GM12878 (cell line): ENCODE results near the gene PIK3C3. TPM values are rescaled to one million over a fixed set of nuclear protein-coding genes. Genes with fewer than 3 reads are reported as not detected.

Source experiments
- ATAC-seq: fragments of 200-7000 bp; cut with Tn5 transposase; 3 replicates; pipeline ENCODE4 v1.9.1; 2020; ENCODE audit warnings: mild to moderate bottlenecking, moderate library complexity
- BruUV-seq: library from RNA; stranded (reverse); fragments of 400-500 nt; replicated peaks from 2 replicates; lab custom pipeline; 2021; lab: Mats Ljungman, UMichigan
- CTCF ChIA-PET: fragments of 300-600 bp; sonication (Branson Sonifier 250); formaldehyde crosslinking; extraction: SDS; loops from one replicate; lab custom pipeline; 2021; ENCODE audit warnings: inconsistent platforms; lab: Yijun Ruan, JAX
- POLR2A ChIA-PET: fragments of 350-600 bp; formaldehyde crosslinking; extraction: SDS; loops from one replicate; lab custom pipeline; 2021; ENCODE audit warnings: inconsistent platforms; lab: Charles Lee
- RAD21 ChIA-PET: fragments of 300-600 bp; sonication (Branson Sonifier 250); formaldehyde crosslinking; loops from one replicate; lab custom pipeline; 2023; ENCODE audit warnings: antibody characterized with exemption; ENCODE audit not compliant: unreplicated experiment; lab: Charles Lee
- SMC1A ChIA-PET: fragments of 300-600 bp; sonication (Branson Sonifier 250); formaldehyde crosslinking; loops from one replicate; lab custom pipeline; 2023; ENCODE audit not compliant: unreplicated experiment, uncharacterized antibody; lab: Charles Lee
- DNase-seq: peaks from one replicate; pipeline ENCODE4 v3.0.0-alpha.2; 2011; ENCODE audit warnings: low read depth, low spot score
- FAIRE-seq: peaks from 3 replicates; lab custom pipeline; 2011; peaks lifted over from hg19 to GRCh38; lab: Jason Lieb, UNC
- H2AFZ ChIP-seq: 2 replicates; pipeline ENCODE4 v1.6.0; 2011; ENCODE audit warnings: low read depth, low read length, control low read depth; ENCODE audit not compliant: control insufficient read depth
- H3K27ac ChIP-seq: 2 replicates; pipeline ENCODE4 v1.5.1; 2011; ENCODE audit warnings: control low read depth; ENCODE audit not compliant: control insufficient read depth, insufficient read depth
- H3K27me3 ChIP-seq, 2 experiments: replicated peaks in 1 of 2; 2 replicates each; pipeline versions ENCODE4 v1.6.0 to v1.6.1; 2011; ENCODE audit warnings: low read length in 1 of 2; ENCODE audit not compliant: control insufficient read depth in 2 of 2, insufficient read depth in 2 of 2
- H3K36me3 ChIP-seq, 2 experiments: 2 replicates each; pipeline ENCODE4 v1.5.1; 2011; ENCODE audit warnings: low read length in 1 of 2; ENCODE audit not compliant: control insufficient read depth in 2 of 2, insufficient read depth in 2 of 2
- H3K4me1 ChIP-seq: 2 replicates; pipeline ENCODE4 v1.6.1; 2011; ENCODE audit warnings: mild to moderate bottlenecking, low read length, moderate library complexity, mixed read lengths; ENCODE audit not compliant: control insufficient read depth, insufficient read depth
- H3K4me2 ChIP-seq: 2 replicates; pipeline ENCODE4 v1.6.0; 2011; ENCODE audit warnings: control low read depth; ENCODE audit not compliant: control insufficient read depth, insufficient read depth
- H3K4me3 ChIP-seq: fragments of 200-600 bp; sonication (generic); 2 replicates; pipeline ENCODE4 v1.5.1; 2016
- H3K79me2 ChIP-seq: 2 replicates; pipeline ENCODE4 v1.6.0; 2011; ENCODE audit warnings: low read length; ENCODE audit not compliant: control insufficient read depth, insufficient read depth
- H3K9ac ChIP-seq: 2 replicates; pipeline ENCODE4 v1.8.0; 2011; ENCODE audit warnings: low read length, control low read depth, mixed read lengths; ENCODE audit not compliant: control insufficient read depth, insufficient read depth
- H3K9me3 ChIP-seq: replicated peaks from 3 replicates; pipeline ENCODE4 v1.5.1; 2011; ENCODE audit warnings: mild to moderate bottlenecking, low read length; ENCODE audit not compliant: control insufficient read depth, insufficient read depth
- H4K20me1 ChIP-seq: 2 replicates; pipeline ENCODE4 v1.6.0; 2011; ENCODE audit not compliant: control insufficient read depth, insufficient read depth
- CHD1 ChIP-seq: IDR thresholded peaks from 2 replicates; pipeline ENCODE4 v1.6.1; 2012; ENCODE audit warnings: low read depth, low read length, improper control_type of control experiment
- CREM ChIP-seq: IDR thresholded peaks from 2 replicates; pipeline ENCODE4 v1.6.1; 2014; ENCODE audit warnings: antibody characterized with exemption, low read depth
- E2F4 ChIP-seq: IDR thresholded peaks from 2 replicates; pipeline ENCODE4 v1.6.1; 2012; ENCODE audit warnings: low read depth, low read length, improper control_type of control experiment
- EGR1 ChIP-seq, 2 experiments: IDR thresholded peaks; 1 replicate in 1 of 2; 2 replicates in 1 of 2; pipeline ENCODE4 v1.6.1; 2011 to 2012; ENCODE audit warnings: low read depth in 2 of 2, low read length in 2 of 2, borderline replicate concordance in 1 of 2, mild to moderate bottlenecking in 1 of 2, moderate library complexity in 1 of 2
- EP300 ChIP-seq, 2 experiments: fragments of 150-350 bp in 1 of 2; IDR thresholded peaks; 2 replicates each; pipeline ENCODE4 v1.6.1; 2011 to 2012; ENCODE audit warnings: low read depth in 2 of 2, low read length in 2 of 2, borderline replicate concordance in 1 of 2, improper control_type of control experiment in 1 of 2, inconsistent platforms in 1 of 2; ENCODE audit not compliant: control insufficient read depth in 1 of 2
- ESRRA ChIP-seq: IDR thresholded peaks from 2 replicates; pipeline ENCODE4 v1.6.1; 2012; ENCODE audit warnings: mild to moderate bottlenecking, low read length, improper control_type of control experiment
- IRF4 ChIP-seq: IDR thresholded peaks from 2 replicates; pipeline ENCODE4 v1.6.1; 2011; ENCODE audit warnings: low read depth, low read length
- MXI1 ChIP-seq: fragments of 150-350 bp; IDR thresholded peaks from 2 replicates; pipeline ENCODE4 v1.6.1; 2011; ENCODE audit warnings: low read depth, mild to moderate bottlenecking, inconsistent platforms, low read length, improper control_type of control experiment
- NKRF ChIP-seq: fragments of 450-650 bp; conservative IDR thresholded peaks from 2 replicates; pipeline ENCODE4 v1.6.1; 2017; ENCODE audit warnings: mild to moderate bottlenecking, moderate library complexity
- NR2C1 ChIP-seq: fragments of 450-650 bp; IDR thresholded peaks from 2 replicates; pipeline ENCODE4 v1.6.1; 2017; ENCODE audit warnings: antibody characterized with exemption, mild to moderate bottlenecking, moderate library complexity
- POLR2A ChIP-seq: IDR thresholded peaks from 2 replicates; pipeline ENCODE4 v1.6.1; 2011; ENCODE audit warnings: low read depth, mild to moderate bottlenecking, low read length
- SP1 ChIP-seq: IDR thresholded peaks from one replicate; pipeline ENCODE4 v1.6.1; 2011; ENCODE audit warnings: low read depth, low read length
- SREBF2 ChIP-seq: IDR thresholded peaks from 2 replicates; pipeline ENCODE4 v1.6.1; 2012; ENCODE audit warnings: mild to moderate bottlenecking, low read length
- TCF7 ChIP-seq: IDR thresholded peaks from 2 replicates; pipeline ENCODE4 v1.6.1; 2014; ENCODE audit warnings: antibody characterized with exemption, borderline replicate concordance
- ZNF622 ChIP-seq: fragments of 450-650 bp; IDR thresholded peaks from 2 replicates; pipeline ENCODE4 v1.6.1; 2017; ENCODE audit warnings: mild to moderate bottlenecking, inconsistent platforms
- in situ Hi-C: fragments of 300-500 bp; cut with MboI; formaldehyde crosslinking; loops from 9 replicates; pipeline ENCODE4 v1.14.3; 2018; ENCODE audit warnings: mixed read lengths
- intact Hi-C: fragments of 100-400 bp; cut with micrococcal nuclease; formaldehyde crosslinking; loops from one replicate; pipeline ENCODE4 v1.14.2; 2022; ENCODE audit not compliant: unreplicated experiment
- polyA plus RNA-seq, 11 experiments: library from polyadenylated mRNA; depleted of rRNA in 4 of 11; unstranded in 6 of 11; stranded (reverse) in 5 of 11; fragments of >200 nt; fragmentation: Nextera tagmentation in 4 of 11; fragmentation: Illumina TruSeq in 1 of 11; extraction: Ambion mirVana in 4 of 11; extraction: Trizol in 1 of 11; gene quantifications; 1 replicate in 1 of 11; 2 replicates in 10 of 11; pipeline versions ENCODE4 v1.2.1 to v1.2.3, GENCODE V29; 2011 to 2016; ENCODE audit warnings: inconsistent platforms in 2 of 11, missing spikeins in 2 of 11, low read depth in 1 of 11
- total RNA-seq, 4 experiments: library from RNA; depleted of rRNA in 3 of 4; stranded (reverse); fragments of >200 nt in 3 of 4; fragmentation: Illumina TruSeq in 1 of 4; extraction: Trizol in 1 of 4; gene quantifications; 2 replicates each; pipeline versions ENCODE4 v1.2.1 to v1.2.3, GENCODE V29; 2013 to 2021
- TF ChIP-seq, protein P1 (sequence below), 3 experiments: IDR thresholded peaks in 2 of 3; conservative IDR thresholded peaks in 1 of 3; 2 replicates each; pipeline ENCODE4 v1.5.1; 2011; ENCODE audit warnings: low read depth in 3 of 3, low read length in 3 of 3, mild to moderate bottlenecking in 3 of 3, control low read depth in 2 of 3, moderate library complexity in 2 of 3, inconsistent platforms in 1 of 3, mixed read lengths in 1 of 3; ENCODE audit not compliant: control insufficient read depth in 2 of 3, insufficient read depth in 1 of 3; ENCODE audit errors: extremely low read depth in 1 of 3
- TF ChIP-seq, protein P2 (sequence below): fragments of 450-650 bp; IDR thresholded peaks from 2 replicates; pipeline ENCODE4 v1.6.1; 2017; ENCODE audit warnings: borderline replicate concordance
- TF ChIP-seq, protein P3 (sequence below): fragments of 150-350 bp; IDR thresholded peaks from 2 replicates; pipeline ENCODE4 v1.6.1; 2014; ENCODE audit warnings: mild to moderate bottlenecking, low read depth, low read length

Gene PIK3C3
- total and polyA plus RNA-seq, 10 of the 15 experiments (the other 5 are each of a cell fraction or from before 2014, with no cell fraction given), result 14.4 to 131 (median 32.4) TPM

GRCh38 chr18:42092848-42093247 lies 137.8 kb downstream of the PIK3C3 start (continued):
- no peak for TF ChIP-seq EGR1 (IDR thresholded peaks at IDR 0.05; ENCODE audit: borderline replicate concordance in 1 of 2, low read depth in 2 of 2, low read length in 2 of 2)
- TF ChIP-seq, protein P1, sequence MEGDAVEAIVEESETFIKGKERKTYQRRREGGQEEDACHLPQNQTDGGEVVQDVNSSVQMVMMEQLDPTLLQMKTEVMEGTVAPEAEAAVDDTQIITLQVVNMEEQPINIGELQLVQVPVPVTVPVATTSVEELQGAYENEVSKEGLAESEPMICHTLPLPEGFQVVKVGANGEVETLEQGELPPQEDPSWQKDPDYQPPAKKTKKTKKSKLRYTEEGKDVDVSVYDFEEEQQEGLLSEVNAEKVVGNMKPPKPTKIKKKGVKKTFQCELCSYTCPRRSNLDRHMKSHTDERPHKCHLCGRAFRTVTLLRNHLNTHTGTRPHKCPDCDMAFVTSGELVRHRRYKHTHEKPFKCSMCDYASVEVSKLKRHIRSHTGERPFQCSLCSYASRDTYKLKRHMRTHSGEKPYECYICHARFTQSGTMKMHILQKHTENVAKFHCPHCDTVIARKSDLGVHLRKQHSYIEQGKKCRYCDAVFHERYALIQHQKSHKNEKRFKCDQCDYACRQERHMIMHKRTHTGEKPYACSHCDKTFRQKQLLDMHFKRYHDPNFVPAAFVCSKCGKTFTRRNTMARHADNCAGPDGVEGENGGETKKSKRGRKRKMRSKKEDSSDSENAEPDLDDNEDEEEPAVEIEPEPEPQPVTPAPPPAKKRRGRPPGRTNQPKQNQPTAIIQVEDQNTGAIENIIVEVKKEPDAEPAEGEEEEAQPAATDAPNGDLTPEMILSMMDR (IDR thresholded peaks at IDR 0.05 in 2 of 3, conservative IDR thresholded peaks at IDR 0.05 in 1 of 3; ENCODE audit: control insufficient read depth in 2 of 3, extremely low read depth in 1 of 3, insufficient read depth in 1 of 3, low read depth in 3 of 3, low read length in 3 of 3), result no peak
- no peak for TF ChIP-seq TCF7
- TF ChIP-seq, protein P2, sequence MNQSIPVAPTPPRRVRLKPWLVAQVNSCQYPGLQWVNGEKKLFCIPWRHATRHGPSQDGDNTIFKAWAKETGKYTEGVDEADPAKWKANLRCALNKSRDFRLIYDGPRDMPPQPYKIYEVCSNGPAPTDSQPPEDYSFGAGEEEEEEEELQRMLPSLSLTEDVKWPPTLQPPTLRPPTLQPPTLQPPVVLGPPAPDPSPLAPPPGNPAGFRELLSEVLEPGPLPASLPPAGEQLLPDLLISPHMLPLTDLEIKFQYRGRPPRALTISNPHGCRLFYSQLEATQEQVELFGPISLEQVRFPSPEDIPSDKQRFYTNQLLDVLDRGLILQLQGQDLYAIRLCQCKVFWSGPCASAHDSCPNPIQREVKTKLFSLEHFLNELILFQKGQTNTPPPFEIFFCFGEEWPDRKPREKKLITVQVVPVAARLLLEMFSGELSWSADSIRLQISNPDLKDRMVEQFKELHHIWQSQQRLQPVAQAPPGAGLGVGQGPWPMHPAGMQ, result no peak
- no peak for TF ChIP-seq ESRRA
- no peak for TF ChIP-seq SREBF2
- no peak for TF ChIP-seq CREM
- no peak for TF ChIP-seq ZNF622
- no peak for TF ChIP-seq POLR2A
- no peak for TF ChIP-seq E2F4
- TF ChIP-seq, all 136 proteins: peak for 0

DNA sequence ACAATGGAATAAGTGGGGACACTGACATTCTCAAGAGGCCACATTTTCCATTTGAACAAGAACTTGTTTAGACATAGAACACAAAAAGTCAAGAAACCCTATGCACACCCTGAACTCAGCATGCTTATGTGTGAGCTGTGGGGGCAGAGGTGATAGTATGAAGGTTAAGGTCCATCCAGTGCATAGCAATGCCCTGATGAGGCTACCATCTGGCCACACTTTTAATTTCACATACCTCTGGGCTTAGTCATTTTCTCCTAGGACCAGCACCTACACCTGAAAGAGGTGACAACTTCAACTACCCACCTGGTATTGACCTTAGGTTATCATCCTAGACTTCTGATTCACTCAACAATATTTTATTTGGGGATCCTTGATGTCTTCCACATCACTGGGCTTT lies 139.8 kb downstream of the PIK3C3 start:
- H3K4me2 ChIP-seq, result no peak overlapping the region
- H2AFZ ChIP-seq, result no peak overlapping the region
- H3K9me3 ChIP-seq, result no peaks in the 10 kb centered on the region
- no peak for DNase-seq
- CTCF ChIA-PET, result interaction anchor here (0.6 kb wide), 1 partner anchor 9 kb away, joined by 3 read pairs; no protein-coding TSS in a partner anchor
- H3K4me1 ChIP-seq, result no peaks in the 10 kb centered on the region
- no peak overlapping the region for H3K27ac ChIP-seq
- no peaks in the 10 kb centered on the region for H3K36me3 ChIP-seq
- POLR2A ChIA-PET, result no interaction called here
- H3K79me2 ChIP-seq, result no peaks in the 10 kb centered on the region
- H3K9ac ChIP-seq, result no peak overlapping the region
- no peaks in the 10 kb centered on the region for H3K27me3 ChIP-seq
- SMC1A ChIA-PET, result no interaction called here
- in situ Hi-C loops (no loop called here), intact Hi-C loops (no loop called here)
- ATAC-seq, result no peak
- H3K4me3 ChIP-seq, result no peak overlapping the region
- FAIRE-seq, result no peak
- no TSS peak for BruUV-seq
- H4K20me1 ChIP-seq, result no peaks in the 10 kb centered on the region
- RAD21 ChIA-PET, result no interaction called here
- TF ChIP-seq CHD1 (no peak), SP1 (no peak), MXI1 (no peak), IRF4 (no peak), NR2C1 (no peak), EP300 (IDR thresholded peaks at IDR 0.05; ENCODE audit: borderline replicate concordance in 1 of 2, control insufficient read depth in 1 of 2, low read depth in 2 of 2, low read length in 2 of 2) (no peak), NKRF (no peak)
- TF ChIP-seq, protein P3, sequence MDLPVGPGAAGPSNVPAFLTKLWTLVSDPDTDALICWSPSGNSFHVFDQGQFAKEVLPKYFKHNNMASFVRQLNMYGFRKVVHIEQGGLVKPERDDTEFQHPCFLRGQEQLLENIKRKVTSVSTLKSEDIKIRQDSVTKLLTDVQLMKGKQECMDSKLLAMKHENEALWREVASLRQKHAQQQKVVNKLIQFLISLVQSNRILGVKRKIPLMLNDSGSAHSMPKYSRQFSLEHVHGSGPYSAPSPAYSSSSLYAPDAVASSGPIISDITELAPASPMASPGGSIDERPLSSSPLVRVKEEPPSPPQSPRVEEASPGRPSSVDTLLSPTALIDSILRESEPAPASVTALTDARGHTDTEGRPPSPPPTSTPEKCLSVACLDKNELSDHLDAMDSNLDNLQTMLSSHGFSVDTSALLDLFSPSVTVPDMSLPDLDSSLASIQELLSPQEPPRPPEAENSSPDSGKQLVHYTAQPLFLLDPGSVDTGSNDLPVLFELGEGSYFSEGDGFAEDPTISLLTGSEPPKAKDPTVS, result no peak
